ENCODE results near the gene SLC26A6.

SLC26A6 gene

GRCh38 chr3:48635222-48636021 lies at the start of gene SLC26A6:
TSS of gene SLC26A6 (minus strand) at chr3:48635461. CDS start at chr3:48635393, 68 bp downstream.
- Histone ChIP-seq H3K9ac (ENCODE audit: low read depth in 1 of 2, low read length in 2 of 2) (peak within 1 kb of the TSS; percentile 75 to 79), H3K9me3 (ENCODE audit: control insufficient read depth in 2 of 2, low read length in 2 of 2) (no peaks in the 10 kb centered on the region), H3K36me3 (ENCODE audit: control insufficient read depth in 2 of 2, insufficient read depth in 2 of 2, low read length in 2 of 2) (peaks cover 26 to 30% of the 10 kb centered on the region in 2 donors), H3K4me3 (ENCODE audit: low read length in 2 of 2) (peak within 1 kb of the TSS; percentile 68 to 84), H3K4me1 (ENCODE audit: control insufficient read depth in 2 of 2, insufficient read depth in 2 of 2, low read length in 2 of 2) (peaks cover 17 to 19% of the 10 kb centered on the region in 2 donors), H3K27me3 (ENCODE audit: control insufficient read depth in 2 of 2, insufficient read depth in 2 of 2, low read length in 2 of 2) (no peaks in the 10 kb centered on the region), H3K27ac (ENCODE audit: low read depth in 2 of 2, low read length in 2 of 2) (peak within 1 kb of the TSS; percentile 81 to 82)

GRCh38 chr3:48684480-48685143 lies 49.4 kb upstream of the SLC26A6 start:
- peaks cover 47 to 54% of the 10 kb centered on the region in 2 donors for H3K36me3 ChIP-seq (ENCODE audit: control insufficient read depth in 2 of 2, insufficient read depth in 2 of 2, low read length in 2 of 2)
- peak overlapping the region in 1 of 2 donors; percentile 38 for H3K9ac ChIP-seq (ENCODE audit: low read depth in 1 of 2, low read length in 2 of 2)

GRCh38 chr3:48684054-48684349 lies 48.7 kb upstream of the SLC26A6 start:
- H3K36me3 ChIP-seq (ENCODE audit: control insufficient read depth in 2 of 2, insufficient read depth in 2 of 2, low read length in 2 of 2) = peaks cover 47 to 53% of the 10 kb centered on the region in 2 donors
- H3K9me3 ChIP-seq (ENCODE audit: control insufficient read depth in 2 of 2, low read length in 2 of 2) = no peaks in the 10 kb centered on the region
- peaks cover 14 to 32% of the 10 kb centered on the region in 2 donors for H3K4me1 ChIP-seq (ENCODE audit: control insufficient read depth in 2 of 2, insufficient read depth in 2 of 2, low read length in 2 of 2)
- peak overlapping the region; percentile 17 for H3K9ac ChIP-seq (ENCODE audit: low read depth in 1 of 2, low read length in 2 of 2)
- peak overlapping the region in 1 of 2 donors; percentile 56 for H3K4me3 ChIP-seq (ENCODE audit: low read length in 2 of 2)
- no peaks in the 10 kb centered on the region for H3K27me3 ChIP-seq (ENCODE audit: control insufficient read depth in 2 of 2, insufficient read depth in 2 of 2, low read length in 2 of 2)
- H3K27ac ChIP-seq (ENCODE audit: low read depth in 2 of 2, low read length in 2 of 2) = no peak overlapping the region

More at GRCh38 chr3:48684480-48685143, 49.4 kb upstream of the SLC26A6 start:
- H3K4me3 ChIP-seq (ENCODE audit: low read length in 2 of 2) = peak overlapping the region; percentile 5 to 56
- H3K4me1 ChIP-seq (ENCODE audit: control insufficient read depth in 2 of 2, insufficient read depth in 2 of 2, low read length in 2 of 2) = peaks cover 14 to 32% of the 10 kb centered on the region in 2 donors
- no peaks in the 10 kb centered on the region for H3K27me3 ChIP-seq (ENCODE audit: control insufficient read depth in 2 of 2, insufficient read depth in 2 of 2, low read length in 2 of 2)
- no peaks in the 10 kb centered on the region for H3K9me3 ChIP-seq (ENCODE audit: control insufficient read depth in 2 of 2, low read length in 2 of 2)
- no peak overlapping the region for H3K27ac ChIP-seq (ENCODE audit: low read depth in 2 of 2, low read length in 2 of 2)

GRCh38 chr3:48682786-48683185 lies 47.5 kb upstream of the SLC26A6 start:
- no peak overlapping the region for H3K27ac ChIP-seq (ENCODE audit: low read depth in 2 of 2, low read length in 2 of 2)
- peaks cover 46 to 52% of the 10 kb centered on the region in 2 donors for H3K36me3 ChIP-seq (ENCODE audit: control insufficient read depth in 2 of 2, insufficient read depth in 2 of 2, low read length in 2 of 2)
- H3K4me3 ChIP-seq (ENCODE audit: low read length in 2 of 2) = no peak overlapping the region
- H3K27me3 ChIP-seq (ENCODE audit: control insufficient read depth in 2 of 2, insufficient read depth in 2 of 2, low read length in 2 of 2) = no peaks in the 10 kb centered on the region
- H3K4me1 ChIP-seq (ENCODE audit: control insufficient read depth in 2 of 2, insufficient read depth in 2 of 2, low read length in 2 of 2) = peaks cover 14 to 32% of the 10 kb centered on the region in 2 donors
- H3K9ac ChIP-seq (ENCODE audit: low read depth in 1 of 2, low read length in 2 of 2) = no peak overlapping the region
- no peaks in the 10 kb centered on the region for H3K9me3 ChIP-seq (ENCODE audit: control insufficient read depth in 2 of 2, low read length in 2 of 2)

GRCh38 chr3:48681974-48682610 lies 46.8 kb upstream of the SLC26A6 start:
- peaks cover 41 to 52% of the 10 kb centered on the region in 2 donors for H3K36me3 ChIP-seq (ENCODE audit: control insufficient read depth in 2 of 2, insufficient read depth in 2 of 2, low read length in 2 of 2)
- H3K9me3 ChIP-seq (ENCODE audit: control insufficient read depth in 2 of 2, low read length in 2 of 2) = no peaks in the 10 kb centered on the region
- no peak overlapping the region for H3K4me3 ChIP-seq (ENCODE audit: low read length in 2 of 2)
- no peaks in the 10 kb centered on the region for H3K27me3 ChIP-seq (ENCODE audit: control insufficient read depth in 2 of 2, insufficient read depth in 2 of 2, low read length in 2 of 2)
- peaks cover 14 to 29% of the 10 kb centered on the region in 2 donors for H3K4me1 ChIP-seq (ENCODE audit: control insufficient read depth in 2 of 2, insufficient read depth in 2 of 2, low read length in 2 of 2)
- no peak overlapping the region for H3K27ac ChIP-seq (ENCODE audit: low read depth in 2 of 2, low read length in 2 of 2)
- H3K9ac ChIP-seq (ENCODE audit: low read depth in 1 of 2, low read length in 2 of 2) = no peak overlapping the region

- H3K27ac ChIP-seq (ENCODE audit: low read depth in 2 of 2, low read length in 2 of 2) = no peak overlapping the region
- no peaks in the 10 kb centered on the region for H3K27me3 ChIP-seq (ENCODE audit: control insufficient read depth in 2 of 2, insufficient read depth in 2 of 2, low read length in 2 of 2)
- peaks cover 14 to 26% of the 10 kb centered on the region in 2 donors for H3K4me1 ChIP-seq (ENCODE audit: control insufficient read depth in 2 of 2, insufficient read depth in 2 of 2, low read length in 2 of 2)
- H3K36me3 ChIP-seq (ENCODE audit: control insufficient read depth in 2 of 2, insufficient read depth in 2 of 2, low read length in 2 of 2) = peaks cover 41 to 53% of the 10 kb centered on the region in 2 donors
- no peak overlapping the region for H3K9ac ChIP-seq (ENCODE audit: low read depth in 1 of 2, low read length in 2 of 2)
- H3K4me3 ChIP-seq (ENCODE audit: low read length in 2 of 2) = no peak overlapping the region
- no peaks in the 10 kb centered on the region for H3K9me3 ChIP-seq (ENCODE audit: control insufficient read depth in 2 of 2, low read length in 2 of 2)
Measured at GRCh38 chr3:48681541-48681880, 46.2 kb upstream of the SLC26A6 start.

GRCh38 chr3:48680811-48681540 lies 45.7 kb upstream of the SLC26A6 start:
- H3K36me3 ChIP-seq (ENCODE audit: control insufficient read depth in 2 of 2, insufficient read depth in 2 of 2, low read length in 2 of 2) = peaks cover 42 to 56% of the 10 kb centered on the region in 2 donors
- H3K9ac ChIP-seq (ENCODE audit: low read depth in 1 of 2, low read length in 2 of 2) = no peak overlapping the region
- no peaks in the 10 kb centered on the region for H3K9me3 ChIP-seq (ENCODE audit: control insufficient read depth in 2 of 2, low read length in 2 of 2)
- no peak overlapping the region for H3K4me3 ChIP-seq (ENCODE audit: low read length in 2 of 2)
- no peak overlapping the region for H3K27ac ChIP-seq (ENCODE audit: low read depth in 2 of 2, low read length in 2 of 2)
- no peaks in the 10 kb centered on the region for H3K27me3 ChIP-seq (ENCODE audit: control insufficient read depth in 2 of 2, insufficient read depth in 2 of 2, low read length in 2 of 2)
- peaks cover 14 to 22% of the 10 kb centered on the region in 2 donors for H3K4me1 ChIP-seq (ENCODE audit: control insufficient read depth in 2 of 2, insufficient read depth in 2 of 2, low read length in 2 of 2)

GRCh38 chr3:48679411-48680391 lies 44.4 kb upstream of the SLC26A6 start:
- H3K27me3 ChIP-seq (ENCODE audit: control insufficient read depth in 2 of 2, insufficient read depth in 2 of 2, low read length in 2 of 2) = no peaks in the 10 kb centered on the region
- no peaks in the 10 kb centered on the region for H3K9me3 ChIP-seq (ENCODE audit: control insufficient read depth in 2 of 2, low read length in 2 of 2)
- peaks cover 44 to 62% of the 10 kb centered on the region in 2 donors for H3K36me3 ChIP-seq (ENCODE audit: control insufficient read depth in 2 of 2, insufficient read depth in 2 of 2, low read length in 2 of 2)
- no peak overlapping the region for H3K27ac ChIP-seq (ENCODE audit: low read depth in 2 of 2, low read length in 2 of 2)
- H3K9ac ChIP-seq (ENCODE audit: low read depth in 1 of 2, low read length in 2 of 2) = no peak overlapping the region
- H3K4me1 ChIP-seq (ENCODE audit: control insufficient read depth in 2 of 2, insufficient read depth in 2 of 2, low read length in 2 of 2) = peaks cover 12 to 16% of the 10 kb centered on the region in 2 donors
- H3K4me3 ChIP-seq (ENCODE audit: low read length in 2 of 2) = no peak overlapping the region

Data from mucosa of rectum (tissue), 2 donors.